ENCODE results near the gene SLC7A1. TPM values are rescaled to one million over a fixed set of nuclear protein-coding genes. Genes with fewer than 3 reads are reported as not detected.

The SLC7A1 gene
- total and polyA plus RNA-seq, 12 donors, result 3.8 to 29.2 (median 17.4) TPM

- TF ChIP-seq, protein P1, sequence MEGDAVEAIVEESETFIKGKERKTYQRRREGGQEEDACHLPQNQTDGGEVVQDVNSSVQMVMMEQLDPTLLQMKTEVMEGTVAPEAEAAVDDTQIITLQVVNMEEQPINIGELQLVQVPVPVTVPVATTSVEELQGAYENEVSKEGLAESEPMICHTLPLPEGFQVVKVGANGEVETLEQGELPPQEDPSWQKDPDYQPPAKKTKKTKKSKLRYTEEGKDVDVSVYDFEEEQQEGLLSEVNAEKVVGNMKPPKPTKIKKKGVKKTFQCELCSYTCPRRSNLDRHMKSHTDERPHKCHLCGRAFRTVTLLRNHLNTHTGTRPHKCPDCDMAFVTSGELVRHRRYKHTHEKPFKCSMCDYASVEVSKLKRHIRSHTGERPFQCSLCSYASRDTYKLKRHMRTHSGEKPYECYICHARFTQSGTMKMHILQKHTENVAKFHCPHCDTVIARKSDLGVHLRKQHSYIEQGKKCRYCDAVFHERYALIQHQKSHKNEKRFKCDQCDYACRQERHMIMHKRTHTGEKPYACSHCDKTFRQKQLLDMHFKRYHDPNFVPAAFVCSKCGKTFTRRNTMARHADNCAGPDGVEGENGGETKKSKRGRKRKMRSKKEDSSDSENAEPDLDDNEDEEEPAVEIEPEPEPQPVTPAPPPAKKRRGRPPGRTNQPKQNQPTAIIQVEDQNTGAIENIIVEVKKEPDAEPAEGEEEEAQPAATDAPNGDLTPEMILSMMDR (IDR thresholded peaks at IDR 0.05), result no peak
- DNase-seq, result no peak
- peaks cover 0 to under 1% (median 0%) of the 10 kb centered on the region in 7 donors for H3K27me3 ChIP-seq
- H3K27ac ChIP-seq, result peak overlapping the region in 1 of 10 donors; percentile 16
- no peaks in the 10 kb centered on the region for H3K36me3 ChIP-seq
- peaks cover 0 to 36% (median 10%) of the 10 kb centered on the region in 9 donors for H3K4me1 ChIP-seq
- no peak overlapping the region for H3K4me3 ChIP-seq
- intact Hi-C loops (cut with DNase I), result no loop called here
- peak in 7 of 8 donors; percentile 26 to 74 (median 48) for ATAC-seq
- 60 to 68% methylated on average over 11 of the region's 11 CpGs for WGBS, 2 donors
- H3K9me3 ChIP-seq, result no peaks in the 10 kb centered on the region
Observed at GRCh38 chr13:29480893-29481525, 114.5 kb downstream of the SLC7A1 start.

GRCh38 chr13:29479716-29480492 lies 115.6 kb downstream of the SLC7A1 start:
- Histone ChIP-seq H3K36me3 (no peaks in the 10 kb centered on the region), H3K9me3 (no peaks in the 10 kb centered on the region), H3K4me1 (peaks cover 0 to 36% (median 10%) of the 10 kb centered on the region in 9 donors), H3K27me3 (peaks cover 0 to 3% (median 0%) of the 10 kb centered on the region in 7 donors), H3K27ac (peak overlapping the region in 2 of 10 donors; percentile 10 to 16), H3K4me3 (no peak overlapping the region)
- TF ChIP-seq, protein P1 (IDR thresholded peaks at IDR 0.05), result no peak
- DNase-seq, result no peak
- intact Hi-C loops (cut with DNase I), result loop anchor here in 1 of 10 donors (10.0 kb wide), 1 partner anchor 115 kb away; no protein-coding TSS in a partner anchor
- 73 to 81% methylated on average over 25 of the region's 25 CpGs for WGBS, 2 donors
- peak in 1 of 8 donors; percentile 4 for ATAC-seq

- Histone ChIP-seq H3K4me3 (no peak overlapping the region), H3K36me3 (no peaks in the 10 kb centered on the region), H3K27me3 (peaks cover 0 to 3% (median 0%) of the 10 kb centered on the region in 7 donors), H3K4me1 (peaks cover 0 to 21% (median 4%) of the 10 kb centered on the region in 9 donors), H3K9me3 (no peaks in the 10 kb centered on the region), H3K27ac (no peak overlapping the region)
- TF ChIP-seq, protein P1 (IDR thresholded peaks at IDR 0.05), result no peak
- intact Hi-C loops (cut with DNase I), result loop anchor here in 1 of 10 donors (10.0 kb wide), 1 partner anchor 111 kb away; no protein-coding TSS in a partner anchor
- no peak for DNase-seq
- 74 to 75% methylated on average over 3 of the region's 3 CpGs for WGBS, 2 donors
- ATAC-seq, result no peak
Observed at GRCh38 chr13:29476046-29476445, 119.4 kb downstream of the SLC7A1 start.

DNA sequence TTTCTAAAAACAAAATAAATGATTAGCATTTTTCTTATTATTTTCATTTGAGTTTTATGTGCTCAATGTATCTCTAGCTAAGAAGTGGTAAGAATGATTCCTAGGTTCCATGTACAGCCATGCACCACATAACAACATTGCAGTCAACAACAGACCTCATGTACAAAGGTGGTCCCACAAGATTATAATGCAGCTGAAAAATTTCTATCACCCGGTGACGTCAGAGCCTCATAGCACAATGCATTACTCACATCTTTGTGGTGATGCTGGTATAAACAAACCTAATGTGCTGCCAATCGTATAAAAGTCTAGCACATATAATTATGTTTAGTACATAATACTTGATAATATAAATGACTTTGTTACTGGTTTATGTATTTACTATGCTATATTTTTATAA lies 120.5 kb downstream of the SLC7A1 start:
- no peak overlapping the region for H3K27ac ChIP-seq
- H3K4me3 ChIP-seq, result no peak overlapping the region
- H3K27me3 ChIP-seq, result peaks cover 0 to 3% (median 0%) of the 10 kb centered on the region in 7 donors
- DNase-seq (no peak), ATAC-seq (no peak)
- H3K36me3 ChIP-seq, result no peaks in the 10 kb centered on the region
- WGBS, 2 donors, result 75 to 78% methylated on average over 3 of the region's 3 CpGs
- peaks cover 0 to 10% (median 0%) of the 10 kb centered on the region in 9 donors for H3K4me1 ChIP-seq
- intact Hi-C loops (cut with DNase I), result loop anchor here in 2 of 10 donors (5.0 to 10.0 kb wide), 2 partner anchors 43 to 110 kb away; no protein-coding TSS in a partner anchor
- TF ChIP-seq, protein P1 (IDR thresholded peaks at IDR 0.05), result no peak
- no peaks in the 10 kb centered on the region for H3K9me3 ChIP-seq
